HCT116 (cell line): Measurements from ENCODE around the gene B3GNT2. TPM values are rescaled to one million over a fixed set of nuclear protein-coding genes. Genes with fewer than 3 reads are reported as not detected.

ENCODE experiments used
- ATAC-seq: fragments of 200-7000 bp; cut with Tn5 transposase; 2 replicates; pipeline ENCODE4 v1.9.1; 2020; ENCODE audit warnings: mild to moderate bottlenecking, moderate library complexity
- BruUV-seq: library from RNA; stranded (reverse); fragments of 400-500 nt; replicated peaks from 2 replicates; lab custom pipeline; 2021; lab: Mats Ljungman, UMichigan
- CTCF ChIA-PET: fragments of 300-600 bp; sonication (Branson Sonifier 250); formaldehyde crosslinking; loops from one replicate; lab custom pipeline; 2021; ENCODE audit warnings: antibody characterized with exemption; lab: Charles Lee
- POLR2A ChIA-PET: fragments of 300-600, 350-600 bp; sonication (Branson Sonifier 250); formaldehyde crosslinking; loops from one replicate; lab custom pipeline; 2021; ENCODE audit warnings: antibody characterized with exemption; lab: Charles Lee
- RAD21 ChIA-PET, 2 experiments: fragments of 300-600 bp; sonication (Branson Sonifier 250); formaldehyde crosslinking; loops; one replicate each; lab custom pipeline; 2023; ENCODE audit warnings: low total read pairs in 2 of 2; ENCODE audit not compliant: uncharacterized antibody in 2 of 2, unreplicated experiment in 2 of 2, low non-redundant PET in 1 of 2; lab: Charles Lee
- DNase-seq: peaks from one replicate; pipeline ENCODE4 v3.0.0-alpha.2; 2010; ENCODE audit warnings: low read depth, low spot score
- H2AFZ ChIP-seq: fragments of 200-600 bp; shearing (Covaris generic), sonication (generic); 2 replicates; pipeline ENCODE4 v1.6.1; 2017; ENCODE audit warnings: low read depth, mixed run types, mixed read lengths, antibody characterized with exemption, low read length; ENCODE audit not compliant: poor library complexity, severe bottlenecking
- H3K27ac ChIP-seq: 2 replicates; pipeline ENCODE4 v1.5.1; 2012; ENCODE audit warnings: low read depth, low read length
- H3K27me3 ChIP-seq: fragments of 200-600 bp; sonication (generic); 2 replicates; pipeline ENCODE4 v1.6.1; 2016; ENCODE audit warnings: mixed run types, low read length, mixed read lengths; ENCODE audit not compliant: insufficient read depth
- H3K36me3 ChIP-seq, 2 experiments: fragments of 200-500 bp in 1 of 2; fragments of 200-600 bp in 1 of 2; sonication (Bioruptor generic) in 1 of 2; sonication (generic) in 1 of 2; 2 replicates each; pipeline versions ENCODE4 v1.5.1 to v1.6.1; 2014 to 2016; ENCODE audit warnings: low read length in 2 of 2, inconsistent platforms in 1 of 2, mixed read lengths in 1 of 2, mixed run types in 1 of 2; ENCODE audit not compliant: insufficient read depth in 2 of 2, control insufficient read depth in 1 of 2
- H3K4me1 ChIP-seq, 2 experiments: fragments of 200-600 bp in 1 of 2; sonication (generic) in 1 of 2; 2 replicates each; pipeline versions ENCODE4 v1.5.1 to v1.6.1; 2012 to 2017; ENCODE audit warnings: low read length in 2 of 2, inconsistent platforms in 1 of 2, mild to moderate bottlenecking in 1 of 2, mixed read lengths in 1 of 2, mixed run types in 1 of 2, moderate library complexity in 1 of 2; ENCODE audit not compliant: insufficient read depth in 2 of 2, control insufficient read depth in 1 of 2
- H3K4me2 ChIP-seq: fragments of 200-600 bp; sonication (generic); 2 replicates; pipeline ENCODE4 v1.6.1; 2017; ENCODE audit warnings: mixed run types, low read length, mixed read lengths
- H3K4me3 ChIP-seq, 2 experiments: fragments of 200-600 bp in 1 of 2; sonication (generic) in 1 of 2; replicated peaks in 1 of 2; 2 replicates each; pipeline ENCODE4 v1.5.1; 2011 to 2016; ENCODE audit warnings: low read length in 2 of 2, control low read depth in 1 of 2, low read depth in 1 of 2, mild to moderate bottlenecking in 1 of 2, mixed read lengths in 1 of 2, mixed run types in 1 of 2
- H3K79me2 ChIP-seq: fragments of 200-600 bp; sonication (generic); 2 replicates; pipeline ENCODE4 v1.6.1; 2017; ENCODE audit warnings: mild to moderate bottlenecking, mixed run types, low read length, moderate library complexity, mixed read lengths; ENCODE audit not compliant: insufficient read depth
- H3K9ac ChIP-seq: fragments of 200-600 bp; sonication (generic); 2 replicates; pipeline ENCODE4 v1.6.1; 2016; ENCODE audit warnings: low read length, mixed read lengths
- H3K9me2 ChIP-seq: fragments of 200-600 bp; sonication (generic), shearing (Covaris generic); 2 replicates; pipeline ENCODE4 v1.6.1; 2017; ENCODE audit warnings: mixed run types, mild to moderate bottlenecking, moderate library complexity; ENCODE audit not compliant: insufficient read depth
- H3K9me3 ChIP-seq, 2 experiments: fragments of 200-500 bp in 1 of 2; fragments of 200-600 bp in 1 of 2; sonication (Bioruptor generic) in 1 of 2; sonication (generic) in 1 of 2; 2 replicates each; pipeline ENCODE4 v1.6.1; 2014 to 2017; ENCODE audit warnings: low read length in 2 of 2, mixed read lengths in 2 of 2, inconsistent platforms in 1 of 2, low read depth in 1 of 2, mild to moderate bottlenecking in 1 of 2, mixed run types in 1 of 2, moderate library complexity in 1 of 2; ENCODE audit not compliant: control insufficient read depth in 1 of 2, insufficient read depth in 1 of 2
- H4K20me1 ChIP-seq: fragments of 200-600 bp; sonication (generic), shearing (Covaris generic); 2 replicates; pipeline ENCODE4 v1.6.1; 2017; ENCODE audit warnings: mixed run types, mild to moderate bottlenecking, moderate library complexity; ENCODE audit not compliant: insufficient read depth
- EGR1 ChIP-seq: IDR thresholded peaks from 2 replicates; pipeline ENCODE4 v1.6.1; 2012; ENCODE audit warnings: low read depth
- EZH2 ChIP-seq: fragments of 200-600 bp; sonication (generic); IDR thresholded peaks from 2 replicates; pipeline ENCODE4 v1.6.1; 2017; ENCODE audit warnings: antibody characterized with exemption, mixed run types
- POLR2AphosphoS5 ChIP-seq: IDR thresholded peaks from 2 replicates; pipeline ENCODE4 v1.6.1; 2011; ENCODE audit warnings: mild to moderate bottlenecking, low read depth, low read length, moderate library complexity
- RAD21 ChIP-seq: IDR thresholded peaks from 2 replicates; pipeline ENCODE4 v1.6.1; 2012; ENCODE audit warnings: low read depth, mild to moderate bottlenecking
- SIN3A ChIP-seq: IDR thresholded peaks from 2 replicates; pipeline ENCODE4 v1.6.1; 2012; ENCODE audit warnings: low read depth
- SP1 ChIP-seq: IDR thresholded peaks from 2 replicates; pipeline ENCODE4 v1.6.1; 2012; ENCODE audit warnings: low read depth
- TCF7L2 ChIP-seq: IDR thresholded peaks from 2 replicates; pipeline ENCODE4 v1.7.0; 2011; ENCODE audit warnings: borderline replicate concordance, inconsistent platforms; ENCODE audit not compliant: insufficient read depth, insufficient read length; ENCODE audit errors: extremely low read depth
- ZFX ChIP-seq: fragments of 450-650 bp; IDR thresholded peaks from 2 replicates; pipeline ENCODE4 v1.6.1; 2017
- intact Hi-C: fragments of 100-400 bp; cut with micrococcal nuclease; formaldehyde crosslinking; loops from 2 replicates; pipeline ENCODE4 v1.10.0; 2022
- total RNA-seq: library from RNA; stranded (reverse); gene quantifications from one replicate; pipeline ENCODE4 v1.2.1, GENCODE V29; 2021; ENCODE audit not compliant: unreplicated experiment
- TF ChIP-seq, protein P1 (sequence below), 3 experiments: fragments of 200-600 bp in 1 of 3; sonication (generic) in 1 of 3; IDR thresholded peaks in 2 of 3; conservative IDR thresholded peaks in 1 of 3; 2 replicates each; pipeline ENCODE4 v1.5.1; 2012 to 2017; ENCODE audit warnings: low read depth in 2 of 3, low read length in 2 of 3, antibody characterized with exemption in 1 of 3, borderline replicate concordance in 1 of 3, control low read depth in 1 of 3, mild to moderate bottlenecking in 1 of 3, mixed read lengths in 1 of 3, mixed run types in 1 of 3, moderate library complexity in 1 of 3; ENCODE audit not compliant: insufficient read depth in 1 of 3
- TF ChIP-seq, protein P2 (sequence below): IDR thresholded peaks from 2 replicates; pipeline ENCODE4 v1.6.1; 2012
- TF ChIP-seq, protein P3 (sequence below): IDR thresholded peaks from 2 replicates; pipeline ENCODE4 v1.6.1; 2012; ENCODE audit warnings: low read depth

B3GNT2 gene
- total RNA-seq, 1 experiment from 2014 or later, result 21.5 TPM

DNA sequence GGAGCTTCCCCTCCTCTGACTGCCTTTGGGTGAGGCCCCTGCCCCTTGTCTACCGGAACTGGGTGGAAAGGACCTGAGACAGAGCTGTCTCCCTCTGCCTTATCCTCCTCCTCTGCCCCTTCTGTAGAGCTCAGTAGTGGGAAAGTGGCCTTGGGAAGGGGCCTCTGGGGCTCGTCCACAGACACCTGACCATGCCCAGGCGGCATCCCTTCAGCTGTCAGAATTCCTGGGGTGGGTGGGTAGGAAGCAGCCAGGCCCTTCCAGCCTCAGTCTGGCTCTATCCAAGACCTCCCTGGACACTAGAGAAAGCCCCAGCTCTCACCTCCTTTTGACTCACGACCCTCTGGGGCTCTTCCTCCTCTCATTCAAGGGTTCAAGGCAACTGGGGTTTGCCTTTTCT is 35.6 kb downstream of the B3GNT2 start:
- no peaks in the 10 kb centered on the region for H3K27me3 ChIP-seq
- intact Hi-C loops, result no loop called here
- H4K20me1 ChIP-seq, result no peaks in the 10 kb centered on the region
- ChIA-PET POLR2A (interaction anchor here (0.5 kb wide), 1 partner anchor 626 kb away, joined by 4 read pairs; no protein-coding TSS in a partner anchor), CTCF (no interaction called here), RAD21 (no interaction called here)
- H3K9me2 ChIP-seq, result no peaks in the 10 kb centered on the region
- DNase-seq, result no peak
- H3K4me2 ChIP-seq, result no peak overlapping the region
- no peaks in the 10 kb centered on the region for H3K79me2 ChIP-seq
- ATAC-seq, result no peak
- H3K36me3 ChIP-seq, result no peaks in the 10 kb centered on the region
- H3K4me3 ChIP-seq, result no peak overlapping the region
- no TSS peak for BruUV-seq
- no peak overlapping the region for H3K27ac ChIP-seq
- no peak overlapping the region for H3K9ac ChIP-seq
- H3K4me1 ChIP-seq, result peaks cover 0 to 10% of the 10 kb centered on the region in 2 experiments; a peak in 2 of 4 replicates
- TF ChIP-seq SP1, result no peak
- TF ChIP-seq ZFX, result no peak
- TF ChIP-seq, protein P1, sequence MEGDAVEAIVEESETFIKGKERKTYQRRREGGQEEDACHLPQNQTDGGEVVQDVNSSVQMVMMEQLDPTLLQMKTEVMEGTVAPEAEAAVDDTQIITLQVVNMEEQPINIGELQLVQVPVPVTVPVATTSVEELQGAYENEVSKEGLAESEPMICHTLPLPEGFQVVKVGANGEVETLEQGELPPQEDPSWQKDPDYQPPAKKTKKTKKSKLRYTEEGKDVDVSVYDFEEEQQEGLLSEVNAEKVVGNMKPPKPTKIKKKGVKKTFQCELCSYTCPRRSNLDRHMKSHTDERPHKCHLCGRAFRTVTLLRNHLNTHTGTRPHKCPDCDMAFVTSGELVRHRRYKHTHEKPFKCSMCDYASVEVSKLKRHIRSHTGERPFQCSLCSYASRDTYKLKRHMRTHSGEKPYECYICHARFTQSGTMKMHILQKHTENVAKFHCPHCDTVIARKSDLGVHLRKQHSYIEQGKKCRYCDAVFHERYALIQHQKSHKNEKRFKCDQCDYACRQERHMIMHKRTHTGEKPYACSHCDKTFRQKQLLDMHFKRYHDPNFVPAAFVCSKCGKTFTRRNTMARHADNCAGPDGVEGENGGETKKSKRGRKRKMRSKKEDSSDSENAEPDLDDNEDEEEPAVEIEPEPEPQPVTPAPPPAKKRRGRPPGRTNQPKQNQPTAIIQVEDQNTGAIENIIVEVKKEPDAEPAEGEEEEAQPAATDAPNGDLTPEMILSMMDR (IDR thresholded peaks at IDR 0.05 in 2 of 3, conservative IDR thresholded peaks at IDR 0.05 in 1 of 3; ENCODE audit: borderline replicate concordance in 1 of 3, insufficient read depth in 1 of 3, low read depth in 2 of 3, low read length in 2 of 3), result no peak
- TF ChIP-seq, protein P2, sequence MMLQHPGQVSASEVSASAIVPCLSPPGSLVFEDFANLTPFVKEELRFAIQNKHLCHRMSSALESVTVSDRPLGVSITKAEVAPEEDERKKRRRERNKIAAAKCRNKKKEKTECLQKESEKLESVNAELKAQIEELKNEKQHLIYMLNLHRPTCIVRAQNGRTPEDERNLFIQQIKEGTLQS, result no peak
- TF ChIP-seq TCF7L2, result no peak
- no peak for TF ChIP-seq EZH2
- TF ChIP-seq SIN3A, result no peak
- TF ChIP-seq, protein P3, sequence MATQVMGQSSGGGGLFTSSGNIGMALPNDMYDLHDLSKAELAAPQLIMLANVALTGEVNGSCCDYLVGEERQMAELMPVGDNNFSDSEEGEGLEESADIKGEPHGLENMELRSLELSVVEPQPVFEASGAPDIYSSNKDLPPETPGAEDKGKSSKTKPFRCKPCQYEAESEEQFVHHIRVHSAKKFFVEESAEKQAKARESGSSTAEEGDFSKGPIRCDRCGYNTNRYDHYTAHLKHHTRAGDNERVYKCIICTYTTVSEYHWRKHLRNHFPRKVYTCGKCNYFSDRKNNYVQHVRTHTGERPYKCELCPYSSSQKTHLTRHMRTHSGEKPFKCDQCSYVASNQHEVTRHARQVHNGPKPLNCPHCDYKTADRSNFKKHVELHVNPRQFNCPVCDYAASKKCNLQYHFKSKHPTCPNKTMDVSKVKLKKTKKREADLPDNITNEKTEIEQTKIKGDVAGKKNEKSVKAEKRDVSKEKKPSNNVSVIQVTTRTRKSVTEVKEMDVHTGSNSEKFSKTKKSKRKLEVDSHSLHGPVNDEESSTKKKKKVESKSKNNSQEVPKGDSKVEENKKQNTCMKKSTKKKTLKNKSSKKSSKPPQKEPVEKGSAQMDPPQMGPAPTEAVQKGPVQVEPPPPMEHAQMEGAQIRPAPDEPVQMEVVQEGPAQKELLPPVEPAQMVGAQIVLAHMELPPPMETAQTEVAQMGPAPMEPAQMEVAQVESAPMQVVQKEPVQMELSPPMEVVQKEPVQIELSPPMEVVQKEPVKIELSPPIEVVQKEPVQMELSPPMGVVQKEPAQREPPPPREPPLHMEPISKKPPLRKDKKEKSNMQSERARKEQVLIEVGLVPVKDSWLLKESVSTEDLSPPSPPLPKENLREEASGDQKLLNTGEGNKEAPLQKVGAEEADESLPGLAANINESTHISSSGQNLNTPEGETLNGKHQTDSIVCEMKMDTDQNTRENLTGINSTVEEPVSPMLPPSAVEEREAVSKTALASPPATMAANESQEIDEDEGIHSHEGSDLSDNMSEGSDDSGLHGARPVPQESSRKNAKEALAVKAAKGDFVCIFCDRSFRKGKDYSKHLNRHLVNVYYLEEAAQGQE, result no peak
- TF ChIP-seq EGR1, result no peak
- no peak for TF ChIP-seq RAD21
- TF ChIP-seq POLR2AphosphoS5, result no peak
- no peak overlapping the region for H2AFZ ChIP-seq
- no peaks in the 10 kb centered on the region for H3K9me3 ChIP-seq
